GM13977 (cell line): ENCODE results near the gene TNFSF15.

Experiments
- DNase-seq: peaks from one replicate; pipeline ENCODE4 v3.0.0; 2012; ENCODE audit warnings: low spot score
- CTCF ChIP-seq: IDR thresholded peaks from 2 replicates; pipeline ENCODE4 v1.5.1; 2012; ENCODE audit warnings: mild to moderate bottlenecking, control low read depth; ENCODE audit not compliant: insufficient read depth; ENCODE audit errors: extremely low read depth, missing control alignments
- in situ Hi-C: fragments of 300-500 bp; cut with MboI; formaldehyde crosslinking; loops from one replicate; pipeline ENCODE4 v1.12.0; 2022; ENCODE audit warnings: low sequenced_read_pairs, low pct_unique_long_range_greater_than_20kb, mixed read lengths, inconsistent platforms; ENCODE audit not compliant: unreplicated experiment

The TNFSF15 gene

GRCh38 chr9:114826431-114826830, 20.6 kb upstream of the TNFSF15 start:
- no peak for DNase-seq
- in situ Hi-C loops = no loop called here
- no peak for TF ChIP-seq CTCF

- in situ Hi-C loops = no loop called here
- DNase-seq = no peak
- no peak for TF ChIP-seq CTCF
Observed at GRCh38 chr9:114825126-114825795, 19.4 kb upstream of the TNFSF15 start.

- no peak for TF ChIP-seq CTCF
- in situ Hi-C loops = no loop called here
- DNase-seq = no peak
Observed at GRCh38 chr9:114824110-114824509, 18.3 kb upstream of the TNFSF15 start.

GRCh38 chr9:114823441-114823840, 17.6 kb upstream of the TNFSF15 start:
- no peak for TF ChIP-seq CTCF
- in situ Hi-C loops = no loop called here
- DNase-seq = no peak

- no peak for TF ChIP-seq CTCF
- in situ Hi-C loops = no loop called here
- DNase-seq = no peak
Observed at GRCh38 chr9:114822708-114823107, 16.9 kb upstream of the TNFSF15 start.

GRCh38 chr9:114820776-114821501, 15.1 kb upstream of the TNFSF15 start:
- in situ Hi-C loops = no loop called here
- no peak for DNase-seq
- no peak for TF ChIP-seq CTCF
